Inferior parietal cortex (tissue), 1 donor: ENCODE data around the gene RHPN2.
A peak's percentile ranks its signal among the peaks of the same experiment; 100 is the strongest.

Source experiments
- DNase-seq: peaks from one replicate; pipeline ENCODE4 v3.0.0-alpha.2; 2016; ENCODE audit errors: extremely low spot score

RHPN2 gene

GRCh38 chr19:33064792-33065550 lies at the start of gene RHPN2:
Gene RHPN2, minus strand, starts transcription at chr19:33064888. Its CDS starts 36 bp downstream, at chr19:33064852.
- DNase-seq: no peak

GRCh38 chr19:33114312-33114711 lies 49.6 kb upstream of the RHPN2 start:
- DNase-seq: no peak

- DNase-seq: no peak
Observed at GRCh38 chr19:33111587-33111986, 46.9 kb upstream of the RHPN2 start.

GRCh38 chr19:33110137-33110910 lies 45.6 kb upstream of the RHPN2 start:
- DNase-seq: no peak

GRCh38 chr19:33108161-33108560 lies 43.5 kb upstream of the RHPN2 start:
- DNase-seq: no peak

GRCh38 chr19:33102893-33103292 lies 38.2 kb upstream of the RHPN2 start:
- DNase-seq: no peak

GRCh38 chr19:33100894-33101644 lies 36.4 kb upstream of the RHPN2 start:
- DNase-seq: no peak

- no peak for DNase-seq
Observed at GRCh38 chr19:33098055-33098534, 33.4 kb upstream of the RHPN2 start.

- DNase-seq: no peak
Observed at GRCh38 chr19:33096005-33096404, 31.3 kb upstream of the RHPN2 start.

GRCh38 chr19:33094436-33095067 lies 29.9 kb upstream of the RHPN2 start:
- no peak for DNase-seq

GRCh38 chr19:33093420-33094210 lies 28.9 kb upstream of the RHPN2 start:
- DNase-seq: no peak

- DNase-seq: no peak
Observed at GRCh38 chr19:33090179-33090578, 25.5 kb upstream of the RHPN2 start.

GRCh38 chr19:33089010-33089409 lies 24.3 kb upstream of the RHPN2 start:
- no peak for DNase-seq

- DNase-seq: no peak
Observed at GRCh38 chr19:33086955-33087354, 22.3 kb upstream of the RHPN2 start.

- no peak for DNase-seq
Observed at GRCh38 chr19:33085570-33086128, 21.0 kb upstream of the RHPN2 start.

- peak; percentile 90 for DNase-seq
Observed at GRCh38 chr19:33080761-33081681, 16.3 kb upstream of the RHPN2 start, which contains the start of gene GPATCH1. Gene GPATCH1, plus strand, starts transcription at chr19:33081181. Its CDS starts 13 bp downstream, at chr19:33081194.

GRCh38 chr19:33075519-33075918 lies 10.8 kb upstream of the RHPN2 start:
- no peak for DNase-seq

- DNase-seq: no peak
Observed at GRCh38 chr19:33071887-33072286, 7.2 kb upstream of the RHPN2 start.

- DNase-seq: no peak
Observed at GRCh38 chr19:33067121-33067520, 2.4 kb upstream of the RHPN2 start.
